Stimulated activated CD8-positive, alpha-beta memory T cell treated with anti-CD3 and anti-CD28 coated beads, Interleukin-12 subunit alpha, Interleukin-12 subunit beta, amount 100 ng/mL, for 24 hours (primary cell): Measurements from ENCODE around the gene ARFGAP3.

Experiments
- DNase-seq: peaks from one replicate; pipeline ENCODE4 v3.0.0-alpha.2; 2020; ENCODE audit errors: extremely low read depth

The ARFGAP3 gene

DNA sequence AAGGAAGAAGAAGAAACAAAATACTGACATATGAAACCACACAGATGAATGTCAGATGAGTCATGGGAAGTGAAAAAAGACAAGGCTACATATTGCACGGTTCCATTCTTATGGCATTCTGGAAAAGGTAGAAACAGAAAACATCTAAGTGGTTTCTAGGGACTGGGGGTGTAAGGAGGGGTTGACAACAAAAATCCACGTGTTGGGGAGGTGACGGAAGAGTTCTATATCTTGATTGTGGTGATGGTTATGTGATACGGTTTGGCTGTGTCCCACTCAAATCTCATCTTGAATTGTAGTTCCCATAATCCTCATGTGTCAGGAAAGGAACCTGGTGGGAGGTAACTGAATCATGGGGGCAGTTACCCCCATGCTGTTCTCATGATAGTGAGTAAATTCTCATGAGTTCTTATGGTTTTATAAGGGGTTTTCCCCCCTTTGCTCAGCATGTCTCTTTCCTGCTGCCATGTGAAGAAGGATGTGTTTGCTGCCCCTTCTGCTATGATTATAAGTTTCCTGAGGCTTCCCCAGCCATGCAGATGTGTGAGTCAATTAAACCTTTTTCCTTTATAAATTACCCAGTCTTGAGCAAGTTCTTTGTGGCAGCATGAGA lies 6.4 kb upstream of the ARFGAP3 start:
- no peak for DNase-seq

DNA sequence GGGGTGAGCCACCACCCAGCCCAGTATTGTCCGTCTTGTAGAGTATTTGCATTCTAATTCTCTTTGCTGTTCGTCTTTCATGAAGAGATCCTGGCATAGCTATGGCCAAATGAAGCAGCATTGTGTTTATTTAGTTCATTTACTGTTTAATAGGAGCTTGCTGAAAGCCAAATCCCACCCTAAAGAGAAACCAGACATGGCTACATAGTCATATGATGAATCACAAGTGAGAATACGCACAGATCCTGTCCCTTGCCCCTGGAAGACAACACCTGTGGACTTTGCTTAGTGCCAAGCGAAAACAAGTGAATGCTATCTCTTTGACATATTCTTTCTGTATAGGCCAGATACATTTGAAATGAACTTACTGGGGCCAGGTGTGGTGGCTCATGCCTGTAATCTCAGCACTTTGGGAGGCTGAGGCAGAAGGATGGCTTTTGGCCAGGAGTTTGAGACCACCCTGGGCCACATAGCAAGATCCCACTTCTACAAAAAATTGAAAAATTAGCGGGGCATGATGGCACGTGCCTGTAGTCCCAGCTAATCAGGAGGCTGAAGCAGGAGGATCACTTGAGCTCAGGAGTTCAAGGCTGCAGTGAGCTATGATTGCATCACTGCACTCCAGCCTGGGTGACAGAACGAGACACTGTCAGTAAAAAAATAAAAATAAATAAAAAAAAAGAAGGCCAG lies 5.1 kb upstream of the ARFGAP3 start:
- no peak for DNase-seq

DNA sequence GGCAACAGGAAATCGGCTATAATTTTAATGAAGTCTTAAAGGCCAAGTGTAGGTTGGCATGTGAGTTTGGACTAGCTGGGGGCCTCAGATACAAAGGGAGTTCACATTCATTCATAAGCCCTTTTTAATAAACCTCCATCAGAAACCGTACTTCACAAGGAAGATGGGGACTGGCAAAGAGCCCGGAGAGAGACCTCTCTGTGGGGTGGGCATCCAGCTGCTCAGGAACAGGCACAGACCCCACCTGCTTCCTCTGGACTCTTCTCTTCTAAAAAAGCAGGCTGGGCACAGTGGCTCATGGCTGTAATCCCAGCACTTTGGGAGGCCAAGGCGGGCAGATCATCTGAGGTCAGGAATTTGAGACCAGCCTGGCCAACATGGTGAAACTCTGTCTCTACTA lies 3.9 kb upstream of the ARFGAP3 start:
- DNase-seq = no peak

DNA sequence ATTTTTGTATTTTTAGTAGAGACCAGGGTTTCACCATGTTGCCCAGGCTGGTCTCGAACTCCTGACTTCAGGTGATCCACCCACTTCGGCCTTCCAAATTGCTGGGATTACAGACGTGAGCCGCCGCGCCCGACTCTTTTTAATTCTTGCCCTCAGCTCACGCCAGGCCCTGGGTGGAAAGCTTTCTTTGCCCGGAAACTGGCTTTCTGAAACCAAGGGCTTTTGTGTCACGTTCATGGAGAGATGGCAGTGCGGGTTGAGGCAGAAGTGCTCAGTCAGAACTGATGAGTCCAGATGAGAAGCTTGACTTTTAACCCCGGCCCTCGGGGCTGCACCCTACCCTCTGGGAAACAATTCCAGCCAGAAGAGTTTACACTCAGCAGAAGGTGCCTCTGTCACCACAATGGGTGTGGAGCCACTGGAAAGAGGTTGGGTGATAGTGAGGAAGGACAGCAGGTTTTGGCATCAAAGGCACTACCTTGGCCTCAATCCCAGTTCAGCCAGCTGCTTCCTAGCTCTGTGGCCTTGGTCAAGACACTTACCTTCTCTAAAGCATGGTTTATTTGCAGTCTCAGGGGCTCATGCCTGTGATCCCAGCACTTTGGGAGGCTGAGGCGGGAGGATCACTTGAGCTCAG lies 890 bp upstream of the ARFGAP3 start:
- no peak for DNase-seq

DNA sequence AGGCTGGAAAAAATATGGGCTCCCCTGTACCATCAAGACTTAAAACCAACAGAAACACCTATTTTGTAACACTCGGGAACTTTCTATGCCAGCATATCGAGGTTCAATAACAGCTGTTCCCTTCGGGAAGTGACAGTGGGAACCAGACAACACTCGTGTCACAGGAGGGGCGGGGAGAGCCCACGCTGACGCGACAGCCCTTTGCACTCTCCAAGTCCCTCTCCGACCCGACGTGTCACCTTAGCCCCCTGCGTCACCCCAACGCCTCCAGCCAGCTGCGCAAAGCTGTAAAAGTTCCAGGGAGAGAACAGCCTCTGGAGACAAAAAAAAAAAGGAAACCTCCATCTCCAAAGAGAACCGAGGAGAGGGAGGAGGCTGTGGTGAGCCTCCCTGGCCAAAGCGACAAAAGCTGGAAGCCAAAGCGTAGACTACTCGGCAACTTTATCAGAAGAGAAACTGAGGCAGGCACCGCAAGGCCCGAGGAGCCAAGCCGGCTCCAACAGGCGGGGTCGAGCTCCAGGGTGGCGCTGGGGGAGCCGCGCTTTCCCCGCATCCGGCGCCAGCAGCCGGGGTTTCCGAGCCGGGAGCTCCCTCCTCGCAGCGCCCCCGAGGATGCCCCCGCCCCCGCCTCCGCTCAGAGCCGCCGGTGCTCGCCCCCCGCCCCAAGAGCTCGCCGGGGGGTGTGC lies 751 bp downstream of the ARFGAP3 start:
- DNase-seq = peak; percentile 36

DNA sequence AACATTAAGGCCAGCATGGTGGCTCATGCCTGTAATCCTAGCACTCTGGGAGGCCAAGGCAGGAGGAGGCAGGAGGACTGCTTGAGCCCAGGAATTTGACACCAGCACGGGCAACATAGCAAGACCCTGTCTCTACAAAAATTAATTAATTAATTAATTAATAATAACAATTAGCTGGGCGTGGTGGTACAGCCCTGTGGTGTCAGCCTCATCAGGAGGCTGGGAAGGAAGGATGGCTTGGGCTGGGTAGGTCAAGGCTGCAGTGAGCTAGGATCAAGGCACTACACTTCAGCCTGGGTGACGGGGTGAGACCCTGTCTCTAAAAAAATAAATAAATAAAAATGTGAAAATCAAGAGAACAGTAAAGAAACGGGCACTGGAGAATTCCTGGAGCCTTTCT lies 1.4 kb downstream of the ARFGAP3 start:
- no peak for DNase-seq

DNA sequence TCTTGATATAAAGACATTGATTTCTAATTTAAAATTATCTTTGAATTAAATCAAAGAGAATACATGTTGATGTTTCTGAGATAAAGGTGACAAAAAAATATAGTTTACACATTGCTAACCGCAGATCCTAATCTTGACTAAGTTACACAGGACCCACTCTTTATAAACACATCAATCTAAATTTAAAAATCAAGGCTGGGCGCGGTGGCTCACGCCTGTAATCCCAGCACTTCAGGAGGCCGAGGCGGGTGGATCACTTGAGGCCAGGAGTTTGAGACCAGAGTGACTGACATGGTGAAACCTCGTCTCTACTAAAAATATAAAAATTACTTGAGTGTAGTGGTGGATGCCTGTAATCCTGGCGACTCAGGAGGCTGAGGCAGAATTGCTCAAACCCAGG lies 1.9 kb downstream of the ARFGAP3 start:
- DNase-seq = no peak

DNA sequence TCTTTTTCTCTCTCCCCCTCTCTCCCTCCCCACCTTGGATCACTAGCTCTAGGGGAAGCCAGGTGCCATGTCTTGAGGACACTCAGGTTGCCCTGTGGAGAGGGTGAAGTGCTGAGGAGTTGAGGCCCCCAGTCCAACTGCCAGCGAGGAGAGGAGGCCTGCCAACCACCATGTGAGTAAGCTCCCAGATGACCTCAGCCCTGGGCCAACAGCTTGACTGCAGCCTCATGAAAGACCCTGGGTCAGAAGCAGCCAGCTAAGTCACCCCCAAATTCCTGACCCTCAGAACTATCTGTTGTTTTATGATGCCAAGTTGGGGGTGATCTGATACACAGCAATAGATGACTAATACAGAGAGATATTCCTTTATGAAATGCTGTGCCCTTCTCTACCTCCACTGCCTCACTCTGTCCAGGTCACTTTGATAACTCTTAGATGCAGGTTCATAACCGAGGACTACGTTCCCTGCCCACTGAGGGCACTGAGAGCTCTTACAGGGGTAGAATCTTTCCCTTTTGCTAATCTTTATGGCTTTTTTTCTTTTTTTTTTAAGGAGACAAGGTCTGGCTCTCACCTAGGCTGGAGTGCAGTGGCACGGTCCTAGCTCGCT lies 8.0 kb downstream of the ARFGAP3 start:
- DNase-seq = no peak

DNA sequence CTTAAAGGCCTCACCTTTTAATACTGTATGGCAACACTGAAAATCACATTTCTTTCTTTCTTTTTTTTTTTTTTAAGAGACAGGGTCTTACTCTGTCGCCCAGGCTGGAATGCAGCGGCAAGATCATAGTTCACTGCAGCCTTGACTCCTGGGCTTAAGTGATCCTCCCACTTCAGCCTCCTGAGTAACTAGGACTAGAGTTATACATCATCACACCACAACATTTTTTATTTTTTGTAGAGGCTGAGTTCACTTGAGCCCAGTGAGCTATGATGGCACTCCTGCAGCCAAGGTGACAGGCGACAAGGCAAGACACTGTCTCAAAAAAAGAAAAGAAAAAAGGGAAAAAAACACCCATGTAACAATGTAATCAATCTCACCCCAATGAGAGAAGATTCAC lies 10.0 kb downstream of the ARFGAP3 start:
- no peak for DNase-seq

DNA sequence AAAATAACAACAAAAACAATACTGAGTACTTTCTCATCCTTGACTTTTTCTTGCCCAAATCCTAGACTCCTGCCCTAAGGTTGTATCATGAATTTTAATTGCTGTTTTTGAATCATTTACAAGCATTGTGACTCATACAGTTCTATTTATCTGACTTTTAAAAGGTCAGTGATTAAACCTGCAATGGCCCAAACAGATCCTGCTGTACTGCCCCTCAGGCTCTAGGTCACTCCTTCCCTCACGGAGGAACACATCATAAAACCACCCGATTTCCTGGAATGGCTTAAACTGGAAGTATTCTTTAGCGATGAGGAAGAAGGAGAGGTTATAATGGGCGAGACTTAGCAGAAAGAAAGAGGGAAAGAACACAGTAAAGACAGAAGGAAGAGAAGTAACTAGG lies 12.3 kb downstream of the ARFGAP3 start:
- no peak for DNase-seq

DNA sequence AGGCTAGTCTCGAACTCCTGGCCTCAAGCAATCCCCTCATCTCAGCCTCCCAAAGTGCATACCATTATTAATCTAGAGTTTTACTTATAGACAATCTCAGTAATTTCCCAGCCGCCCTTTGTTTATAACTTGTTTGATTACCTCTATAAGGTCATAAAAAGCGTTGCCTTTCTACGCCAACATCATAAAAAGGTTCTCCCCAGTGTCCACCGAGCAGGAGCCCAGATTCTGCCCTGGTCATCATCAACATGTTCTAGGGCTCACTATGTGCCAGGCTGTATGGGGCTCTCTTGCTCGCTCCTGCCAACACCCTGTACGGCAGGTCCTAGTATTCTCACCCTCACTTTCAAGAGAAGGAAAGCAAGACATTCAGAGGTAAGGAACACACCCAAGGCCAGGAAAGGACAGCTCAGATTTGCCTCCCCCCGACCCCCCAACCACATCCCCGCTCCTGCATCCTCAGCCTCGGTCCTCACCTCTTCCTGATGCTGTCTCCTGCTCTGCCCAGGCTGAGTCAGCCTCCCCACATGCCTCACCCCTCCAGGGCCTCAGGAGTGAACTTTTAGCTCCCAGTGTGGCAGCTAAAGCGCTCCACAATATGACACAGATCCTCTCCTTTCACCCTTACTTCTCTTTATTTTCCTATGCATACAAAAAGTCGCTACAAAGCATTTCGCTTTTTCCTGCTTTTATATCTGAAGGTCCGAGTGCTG lies 14.3 kb downstream of the ARFGAP3 start:
- DNase-seq = no peak

DNA sequence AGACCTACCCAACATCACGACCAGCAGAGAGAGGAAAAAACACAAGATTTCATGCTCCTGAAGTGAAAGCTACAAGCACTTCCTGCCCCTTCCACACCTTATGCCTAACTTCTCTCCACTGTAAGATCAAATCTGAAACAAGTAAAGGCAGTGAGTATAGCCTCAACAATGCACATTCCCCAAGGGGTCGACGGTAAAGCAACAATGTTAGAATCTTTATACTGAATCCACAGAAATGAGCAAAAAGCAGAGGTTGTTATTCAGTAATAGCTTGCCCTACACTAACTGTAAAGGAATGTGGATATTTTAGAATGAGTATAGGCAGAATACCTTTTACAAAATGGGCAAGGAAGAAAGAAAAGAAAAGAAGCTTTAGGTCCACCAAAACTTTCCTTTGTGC lies 15.6 kb downstream of the ARFGAP3 start:
- DNase-seq = no peak

DNA sequence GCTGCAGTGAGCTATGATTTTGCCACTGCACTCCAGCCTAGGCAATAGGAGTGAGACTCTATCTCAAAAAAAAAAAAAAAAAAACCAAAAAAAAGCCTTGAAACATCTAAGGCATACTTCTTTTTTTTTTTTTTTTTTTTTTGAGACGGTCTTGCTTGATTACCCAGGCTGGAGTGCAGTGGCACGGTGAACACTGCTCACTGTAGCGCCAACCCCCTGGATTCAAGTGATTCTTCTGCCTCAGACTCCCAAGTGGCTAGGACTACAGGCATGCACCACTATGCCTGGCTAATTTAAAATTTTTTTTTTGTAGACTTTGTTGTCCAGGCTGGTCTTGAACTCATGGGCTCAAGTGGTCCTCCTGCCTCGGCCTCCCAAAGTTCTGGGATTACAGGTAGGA lies 19.5 kb downstream of the ARFGAP3 start:
- DNase-seq = no peak

DNA sequence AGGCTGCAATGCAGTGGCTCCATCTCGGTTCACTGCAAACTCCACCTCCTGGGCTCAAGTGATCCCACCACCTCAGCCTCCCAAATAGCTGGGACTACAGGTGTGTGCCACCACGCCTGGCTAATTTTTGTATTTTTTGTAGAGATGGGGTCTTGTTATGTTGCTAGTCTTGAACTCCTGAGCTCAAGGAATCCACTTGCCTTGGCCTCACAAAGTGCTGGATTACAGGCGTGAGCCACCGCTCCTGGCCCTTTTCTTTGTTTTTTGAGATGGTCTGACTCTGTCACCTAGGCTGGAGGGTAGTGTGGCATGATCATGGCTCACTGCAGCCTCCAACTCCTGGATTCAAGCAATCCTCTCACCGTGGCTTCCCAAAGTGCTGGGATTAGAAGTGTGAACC lies 21.0 kb downstream of the ARFGAP3 start:
- no peak for DNase-seq

DNA sequence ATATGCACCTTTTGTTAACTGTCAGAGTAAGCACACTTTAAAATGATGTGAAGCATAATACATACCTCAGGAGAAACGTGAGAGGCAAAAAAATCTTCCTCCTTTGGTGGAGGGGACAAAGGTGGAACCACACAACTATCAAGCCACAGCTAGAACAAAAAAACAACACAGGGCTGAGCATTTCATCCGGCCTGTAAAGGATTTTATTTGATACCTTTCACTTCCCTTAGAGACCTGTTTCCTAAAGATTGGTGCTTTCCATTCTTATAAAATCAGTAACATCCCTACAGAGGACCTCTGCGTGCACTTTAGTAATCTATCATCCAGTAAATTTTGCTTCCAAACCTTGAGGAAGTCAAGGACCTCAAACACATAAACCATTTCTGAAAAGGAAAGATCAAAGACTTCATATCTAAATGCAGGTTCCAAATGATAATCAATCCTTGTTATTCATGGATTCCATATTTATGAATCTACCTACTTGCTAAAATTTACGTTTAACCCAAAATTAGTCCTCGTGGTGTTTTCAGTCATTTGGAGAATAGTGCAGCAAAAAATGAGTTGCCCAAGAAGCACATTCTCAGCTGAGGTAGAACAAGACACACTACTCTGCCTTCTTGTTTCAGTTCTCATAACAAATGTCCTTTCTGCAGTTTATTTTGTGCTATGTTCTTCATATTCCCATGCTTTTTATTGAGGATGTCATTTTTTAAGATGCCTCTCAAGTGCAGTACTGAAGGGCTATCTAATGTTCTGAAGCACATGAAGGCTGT lies 22.7 kb downstream of the ARFGAP3 start:
- no peak for DNase-seq

DNA sequence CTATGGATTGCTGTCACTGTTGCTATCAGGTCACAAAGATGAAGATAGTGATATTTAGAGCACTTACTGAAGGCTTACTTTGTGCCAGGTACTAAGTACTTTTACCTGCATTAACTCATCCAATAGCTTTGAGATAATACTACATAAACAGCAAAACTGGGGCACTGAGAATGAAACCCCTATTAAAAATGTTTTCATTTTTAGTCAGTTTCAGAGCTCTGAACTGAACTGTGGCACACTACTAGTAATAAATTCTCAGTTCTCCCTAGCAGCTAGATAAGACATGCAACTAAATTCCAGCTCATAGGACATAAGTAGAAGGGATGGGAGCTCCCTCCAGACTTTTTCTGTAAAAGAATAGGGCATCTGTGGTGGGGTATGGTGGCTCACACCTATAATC lies 24.0 kb downstream of the ARFGAP3 start:
- no peak for DNase-seq

DNA sequence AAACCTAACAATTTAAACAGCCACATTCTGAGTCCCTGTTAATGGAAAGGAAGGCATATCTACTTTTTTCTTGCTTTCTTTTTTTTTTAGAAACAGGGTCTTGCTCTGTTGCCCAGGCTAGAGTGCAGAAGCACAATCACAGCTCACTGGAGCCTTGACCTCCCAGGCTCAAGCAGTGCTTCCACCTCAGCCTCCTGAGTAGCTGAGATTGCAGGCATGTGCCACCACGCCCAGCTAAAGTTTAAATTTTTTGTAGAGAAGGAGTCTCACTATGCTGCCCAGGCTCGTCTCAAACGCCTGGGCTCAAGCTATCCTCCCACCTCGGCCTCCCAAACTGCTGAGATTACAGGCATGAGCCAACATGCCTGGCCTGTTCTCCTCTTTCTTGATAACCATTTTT lies 25.4 kb downstream of the ARFGAP3 start:
- DNase-seq = no peak

DNA sequence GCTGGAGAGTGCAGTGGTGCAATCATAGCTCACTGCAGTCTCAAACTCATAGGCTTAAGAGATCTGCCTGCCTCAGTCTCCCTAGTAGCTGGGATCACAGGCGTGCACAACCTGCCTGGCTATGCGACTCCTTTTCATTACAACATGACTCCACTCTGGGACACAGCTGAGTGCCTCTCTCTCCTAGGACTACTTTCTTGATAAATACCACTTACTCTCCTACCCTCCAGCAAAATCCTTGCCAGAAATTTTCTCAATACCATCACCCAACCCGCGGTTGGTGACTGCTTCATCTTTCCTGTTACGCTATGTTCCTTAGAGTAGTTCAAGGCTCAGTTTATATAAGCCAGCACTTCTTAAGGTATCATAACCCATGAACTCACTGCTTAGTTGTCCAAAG lies 26.9 kb downstream of the ARFGAP3 start:
- DNase-seq = no peak

DNA sequence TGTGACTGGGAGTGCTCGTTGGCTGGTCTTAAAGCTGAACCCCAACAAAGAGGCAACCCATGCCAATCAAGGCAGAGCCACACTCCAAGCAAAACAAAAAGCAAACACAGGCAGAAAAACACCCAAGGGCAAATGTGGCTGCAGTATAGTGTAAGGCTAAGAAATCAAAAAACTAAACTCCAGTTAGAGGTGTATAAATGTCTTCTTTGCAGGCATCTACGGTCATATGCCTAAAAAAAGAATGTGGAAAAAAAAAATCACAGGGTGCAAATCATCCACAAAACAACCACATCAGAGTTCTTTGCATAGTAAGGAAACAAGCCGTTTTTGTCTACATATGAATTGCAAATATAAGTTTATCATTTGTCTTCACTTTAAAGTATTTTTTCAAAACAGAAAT lies 27.8 kb downstream of the ARFGAP3 start:
- no peak for DNase-seq

DNA sequence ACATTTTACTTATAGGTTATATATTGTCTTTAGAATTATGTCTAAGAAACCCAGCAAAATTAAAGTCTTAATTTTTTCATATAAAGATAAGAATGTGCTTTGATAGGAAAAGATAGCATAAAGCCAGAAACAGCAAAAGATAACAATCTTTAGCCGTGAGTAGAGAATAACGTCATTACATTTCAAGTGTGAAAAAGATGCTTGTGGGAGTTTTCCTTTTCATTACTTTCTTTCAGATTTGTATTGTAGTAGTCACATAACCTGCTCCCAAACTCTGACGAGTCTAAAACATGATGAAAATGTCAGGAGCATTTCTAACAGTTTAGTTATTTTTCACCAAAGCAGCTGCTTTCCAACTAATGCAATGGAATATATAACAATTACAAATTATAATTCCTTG lies 31.3 kb downstream of the ARFGAP3 start:
- no peak for DNase-seq

DNA sequence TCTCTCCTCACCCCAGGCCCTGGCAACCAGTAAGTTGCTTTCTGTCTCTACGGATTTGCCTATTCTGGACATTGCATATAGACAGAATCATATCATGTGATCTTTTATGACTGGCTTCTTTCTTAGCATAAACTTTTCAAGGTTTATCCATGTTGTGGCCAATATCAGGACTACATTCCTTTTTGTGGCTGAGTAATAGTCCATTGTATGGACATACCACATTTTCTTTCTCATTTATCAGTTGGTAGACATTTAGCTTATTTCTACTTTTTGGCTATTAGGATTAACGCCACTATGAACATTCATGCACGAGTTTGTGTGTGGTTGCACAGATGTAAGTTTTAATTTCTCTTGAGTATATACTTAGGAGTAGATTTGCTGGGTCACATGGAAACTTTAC lies 35.7 kb downstream of the ARFGAP3 start:
- DNase-seq = no peak
